ENCODE measurements around the gene NDUFS6. TPM values are rescaled to one million over a fixed set of nuclear protein-coding genes. Genes with fewer than 3 reads are reported as not detected.

NDUFS6 gene
- total RNA-seq, 4 donors from 2014 or later, result 28.2 to 62.0 (median 40.3) TPM

- DNase-seq (ENCODE audit: low spot score in 2 of 2), result peak in 1 of 2 donors; percentile 9
- Histone ChIP-seq H3K9me3 (peaks cover 0 to 12% (median 0%) of the 10 kb centered on the region in 4 donors), H3K36me3 (no peaks in the 10 kb centered on the region), H3K27me3 (no peaks in the 10 kb centered on the region), H3K4me1 (no peaks in the 10 kb centered on the region), H3K4me3 (no peak overlapping the region), H3K27ac (no peak overlapping the region)
- 61 to 69% methylated on average over 14 of the region's 14 CpGs for WGBS, 2 donors
- no peak for TF ChIP-seq POLR2A (IDR thresholded peaks at IDR 0.05)
- TF ChIP-seq, protein P1, sequence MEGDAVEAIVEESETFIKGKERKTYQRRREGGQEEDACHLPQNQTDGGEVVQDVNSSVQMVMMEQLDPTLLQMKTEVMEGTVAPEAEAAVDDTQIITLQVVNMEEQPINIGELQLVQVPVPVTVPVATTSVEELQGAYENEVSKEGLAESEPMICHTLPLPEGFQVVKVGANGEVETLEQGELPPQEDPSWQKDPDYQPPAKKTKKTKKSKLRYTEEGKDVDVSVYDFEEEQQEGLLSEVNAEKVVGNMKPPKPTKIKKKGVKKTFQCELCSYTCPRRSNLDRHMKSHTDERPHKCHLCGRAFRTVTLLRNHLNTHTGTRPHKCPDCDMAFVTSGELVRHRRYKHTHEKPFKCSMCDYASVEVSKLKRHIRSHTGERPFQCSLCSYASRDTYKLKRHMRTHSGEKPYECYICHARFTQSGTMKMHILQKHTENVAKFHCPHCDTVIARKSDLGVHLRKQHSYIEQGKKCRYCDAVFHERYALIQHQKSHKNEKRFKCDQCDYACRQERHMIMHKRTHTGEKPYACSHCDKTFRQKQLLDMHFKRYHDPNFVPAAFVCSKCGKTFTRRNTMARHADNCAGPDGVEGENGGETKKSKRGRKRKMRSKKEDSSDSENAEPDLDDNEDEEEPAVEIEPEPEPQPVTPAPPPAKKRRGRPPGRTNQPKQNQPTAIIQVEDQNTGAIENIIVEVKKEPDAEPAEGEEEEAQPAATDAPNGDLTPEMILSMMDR (IDR thresholded peaks at IDR 0.05), result no peak
- TF ChIP-seq EP300 (IDR thresholded peaks at IDR 0.05), result no peak
Measured at GRCh38 chr5:1754531-1755220, 46.5 kb upstream of the NDUFS6 start.

GRCh38 chr5:1755321-1755949 is 45.8 kb upstream of the NDUFS6 start:
- peaks cover 0 to 12% (median 0%) of the 10 kb centered on the region in 4 donors for H3K9me3 ChIP-seq
- no peaks in the 10 kb centered on the region for H3K27me3 ChIP-seq
- DNase-seq (ENCODE audit: low spot score in 2 of 2), result peak in 1 of 2 donors; percentile 9
- WGBS, 2 donors, result 61 to 64% methylated on average over 14 of the region's 14 CpGs
- TF ChIP-seq POLR2A (IDR thresholded peaks at IDR 0.05) (no peak), EP300 (IDR thresholded peaks at IDR 0.05) (no peak)
- TF ChIP-seq, protein P1 (IDR thresholded peaks at IDR 0.05), result no peak
- no peak overlapping the region for H3K27ac ChIP-seq
- no peaks in the 10 kb centered on the region for H3K36me3 ChIP-seq
- H3K4me1 ChIP-seq, result no peaks in the 10 kb centered on the region
- no peak overlapping the region for H3K4me3 ChIP-seq

DNA sequence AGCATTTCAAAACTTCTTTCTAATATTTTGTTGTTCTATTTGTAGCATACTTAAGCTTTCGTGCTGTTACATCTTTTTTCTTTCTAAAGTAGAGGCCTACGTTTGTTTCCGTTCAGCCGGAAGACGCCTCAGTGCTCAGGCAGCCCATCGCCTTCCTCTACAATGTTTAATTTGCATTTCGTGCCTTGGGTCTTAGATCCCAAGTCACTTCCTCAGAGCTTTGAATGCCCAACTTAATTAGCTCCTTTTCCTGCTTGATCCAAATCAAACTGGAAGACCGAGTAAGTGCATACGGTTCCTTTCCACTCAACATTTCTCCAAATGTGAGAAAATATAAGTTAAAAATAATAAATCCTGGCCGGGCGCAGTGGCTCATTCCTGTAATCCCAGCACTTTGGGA is 44.7 kb upstream of the NDUFS6 start:
- Histone ChIP-seq H3K27ac (no peak overlapping the region), H3K36me3 (no peaks in the 10 kb centered on the region), H3K27me3 (peaks cover 0 to 4% of the 10 kb centered on the region in 2 donors), H3K4me1 (no peaks in the 10 kb centered on the region), H3K4me3 (no peak overlapping the region), H3K9me3 (peaks cover 0 to 12% (median 0%) of the 10 kb centered on the region in 4 donors)
- no peak for DNase-seq (ENCODE audit: low spot score in 2 of 2)
- no peak for TF ChIP-seq EP300 (IDR thresholded peaks at IDR 0.05)
- TF ChIP-seq POLR2A (IDR thresholded peaks at IDR 0.05), result no peak
- TF ChIP-seq, protein P1 (IDR thresholded peaks at IDR 0.05), result no peak
- 71 to 74% methylated on average over 11 of the region's 11 CpGs for WGBS, 2 donors

- Histone ChIP-seq H3K27ac (no peak overlapping the region), H3K4me3 (no peak overlapping the region), H3K36me3 (no peaks in the 10 kb centered on the region), H3K27me3 (peaks cover 0 to 5% of the 10 kb centered on the region in 2 donors), H3K9me3 (peaks cover 0 to 8% (median 0%) of the 10 kb centered on the region in 4 donors), H3K4me1 (no peaks in the 10 kb centered on the region)
- peak in 1 of 2 donors; percentile 4 for DNase-seq (ENCODE audit: low spot score in 2 of 2)
- 80 to 87% methylated on average over 10 of the region's 10 CpGs for WGBS, 2 donors
- TF ChIP-seq EP300 (IDR thresholded peaks at IDR 0.05) (no peak), POLR2A (IDR thresholded peaks at IDR 0.05) (no peak)
- TF ChIP-seq, protein P1 (IDR thresholded peaks at IDR 0.05), result no peak
Measured at GRCh38 chr5:1757511-1757910, 43.7 kb upstream of the NDUFS6 start.

DNA sequence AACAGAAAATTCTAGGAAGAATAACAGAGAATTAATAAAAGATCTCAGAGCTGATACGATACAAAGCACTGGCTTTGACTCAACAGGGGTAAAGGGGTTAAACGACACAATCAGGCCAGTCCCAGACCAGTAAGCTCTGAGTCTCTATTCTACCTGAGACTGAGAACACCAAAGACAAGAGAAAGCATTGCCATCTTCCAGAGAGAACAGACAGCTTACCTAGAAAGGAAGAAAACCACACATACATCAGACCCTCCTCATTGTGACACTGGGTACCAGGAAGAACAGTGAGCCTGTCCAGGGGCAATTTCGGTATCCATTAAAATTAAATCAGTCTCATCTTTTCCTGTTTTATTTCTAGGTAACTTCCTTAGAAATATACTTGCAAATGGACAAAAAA is 42.6 kb upstream of the NDUFS6 start:
- H3K27me3 ChIP-seq, result peaks cover 0 to 5% of the 10 kb centered on the region in 2 donors
- no peak overlapping the region for H3K27ac ChIP-seq
- no peak for DNase-seq (ENCODE audit: low spot score in 2 of 2)
- no peak overlapping the region for H3K4me3 ChIP-seq
- no peaks in the 10 kb centered on the region for H3K36me3 ChIP-seq
- TF ChIP-seq, protein P1 (IDR thresholded peaks at IDR 0.05), result no peak
- TF ChIP-seq POLR2A (IDR thresholded peaks at IDR 0.05), result no peak
- TF ChIP-seq EP300 (IDR thresholded peaks at IDR 0.05), result no peak
- no peaks in the 10 kb centered on the region for H3K9me3 ChIP-seq
- WGBS, 2 donors, result 65 to 77% methylated on average over 3 of the region's 3 CpGs
- no peaks in the 10 kb centered on the region for H3K4me1 ChIP-seq
